ENCODE data around the gene SERTAD3.
A peak's percentile ranks its signal among the peaks of the same experiment; 100 is the strongest.
"Not testable (repeated sequence)": the region's sequence is repeated elsewhere in the genome, so short reads cannot be mapped to it uniquely, and the experiment has no call there.

Gene SERTAD3

DNA sequence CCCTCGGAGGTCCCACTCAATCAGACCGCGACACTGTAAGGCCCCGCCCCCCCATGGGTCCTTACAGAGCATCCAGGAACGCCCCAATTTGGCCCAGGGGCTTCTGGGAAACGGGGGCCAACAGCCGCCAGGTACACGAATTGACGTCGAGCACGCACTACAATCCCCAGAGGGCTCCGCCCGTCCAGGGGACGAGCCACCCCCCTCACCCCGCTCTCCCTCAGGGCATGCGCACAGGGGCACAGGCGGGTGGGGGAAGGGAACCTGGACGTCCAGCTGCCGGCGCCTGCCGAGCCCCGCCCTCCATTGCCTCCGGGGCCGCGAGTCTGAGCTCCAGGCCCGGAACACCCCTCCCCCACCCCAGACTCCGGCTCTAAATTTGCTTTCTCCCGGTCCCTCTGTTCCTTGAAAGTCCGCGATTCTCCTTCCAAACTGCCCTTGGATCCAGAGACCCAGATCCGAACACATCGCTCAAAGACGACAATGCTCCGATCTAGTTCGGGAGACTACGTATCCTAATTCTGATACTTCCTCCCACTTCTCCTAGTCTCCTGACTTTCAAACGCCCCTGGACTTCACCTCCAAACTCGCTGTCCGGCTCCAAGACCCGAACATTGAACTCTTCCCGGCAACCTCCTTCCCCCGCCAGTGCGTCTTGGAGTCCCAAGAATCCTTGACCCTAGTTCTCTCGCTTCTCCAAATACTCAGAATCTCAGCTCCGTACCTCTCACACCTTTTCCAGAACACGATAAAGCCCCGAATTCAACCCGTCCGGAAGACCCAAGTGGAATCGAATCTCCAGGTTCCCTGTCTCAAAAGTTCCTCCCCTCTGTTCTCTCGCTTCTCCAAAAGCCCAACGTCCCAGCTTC is 770 bp downstream of the SERTAD3 start:
- Mint-ChIP-seq H3K9me3 (no peaks in the 10 kb centered on the region), H3K27me3 (no peaks in the 10 kb centered on the region), H3K4me3 (peak overlapping the region; percentile 91 to 97), H3K27ac (peak overlapping the region; percentile 92 to 93), H3K4me1 (peaks cover 35% of the 10 kb centered on the region)
- peak; percentile 98 to 100 for DNase-seq
- peak; percentile 89 for ATAC-seq

- Mint-ChIP-seq H3K27ac (peak overlapping the region; percentile 68 to 86), H3K9me3 (no peaks in the 10 kb centered on the region), H3K4me3 (peak overlapping the region; percentile 91 to 97), H3K4me1 (peaks cover 35% of the 10 kb centered on the region), H3K27me3 (no peaks in the 10 kb centered on the region)
- no peak for DNase-seq
- no peak for ATAC-seq
Observed at GRCh38 chr19:40442328-40443130, 1.6 kb downstream of the SERTAD3 start.

GRCh38 chr19:40441719-40442253 is 2.3 kb downstream of the SERTAD3 start:
- H3K4me3 Mint-ChIP-seq, result peak overlapping the region; percentile 91 to 97
- peaks cover 35% of the 10 kb centered on the region for H3K4me1 Mint-ChIP-seq
- ATAC-seq, result no peak
- no peak overlapping the region for H3K27ac Mint-ChIP-seq
- no peak for DNase-seq
- no peaks in the 10 kb centered on the region for H3K9me3 Mint-ChIP-seq
- H3K27me3 Mint-ChIP-seq, result no peaks in the 10 kb centered on the region

DNA sequence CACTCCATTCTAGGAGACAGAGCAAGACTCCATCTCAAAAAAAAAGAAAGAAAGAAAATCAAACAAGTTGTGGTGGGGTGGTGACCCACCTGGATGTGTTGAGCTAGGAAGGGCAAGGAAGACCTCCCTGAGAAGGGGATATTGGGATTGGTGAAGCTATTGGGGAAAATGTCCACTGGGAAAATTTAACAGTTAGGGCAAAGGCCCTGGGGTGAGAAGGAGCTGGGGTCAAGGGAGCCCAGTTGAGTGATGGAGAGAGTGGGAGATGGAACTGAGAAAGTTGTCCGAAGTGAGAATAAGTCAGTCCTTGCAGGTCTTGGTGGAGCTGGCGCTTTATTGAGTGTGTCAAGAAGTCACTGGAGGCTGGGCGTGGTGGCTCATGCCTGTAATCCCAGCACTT is 5.9 kb downstream of the SERTAD3 start:
- Mint-ChIP-seq H3K27ac (no peak overlapping the region), H3K27me3 (no peaks in the 10 kb centered on the region), H3K4me3 (no peak overlapping the region), H3K4me1 (peaks cover 41% of the 10 kb centered on the region), H3K9me3 (no peaks in the 10 kb centered on the region)
- no peak for DNase-seq
- ATAC-seq, result no peak

DNA sequence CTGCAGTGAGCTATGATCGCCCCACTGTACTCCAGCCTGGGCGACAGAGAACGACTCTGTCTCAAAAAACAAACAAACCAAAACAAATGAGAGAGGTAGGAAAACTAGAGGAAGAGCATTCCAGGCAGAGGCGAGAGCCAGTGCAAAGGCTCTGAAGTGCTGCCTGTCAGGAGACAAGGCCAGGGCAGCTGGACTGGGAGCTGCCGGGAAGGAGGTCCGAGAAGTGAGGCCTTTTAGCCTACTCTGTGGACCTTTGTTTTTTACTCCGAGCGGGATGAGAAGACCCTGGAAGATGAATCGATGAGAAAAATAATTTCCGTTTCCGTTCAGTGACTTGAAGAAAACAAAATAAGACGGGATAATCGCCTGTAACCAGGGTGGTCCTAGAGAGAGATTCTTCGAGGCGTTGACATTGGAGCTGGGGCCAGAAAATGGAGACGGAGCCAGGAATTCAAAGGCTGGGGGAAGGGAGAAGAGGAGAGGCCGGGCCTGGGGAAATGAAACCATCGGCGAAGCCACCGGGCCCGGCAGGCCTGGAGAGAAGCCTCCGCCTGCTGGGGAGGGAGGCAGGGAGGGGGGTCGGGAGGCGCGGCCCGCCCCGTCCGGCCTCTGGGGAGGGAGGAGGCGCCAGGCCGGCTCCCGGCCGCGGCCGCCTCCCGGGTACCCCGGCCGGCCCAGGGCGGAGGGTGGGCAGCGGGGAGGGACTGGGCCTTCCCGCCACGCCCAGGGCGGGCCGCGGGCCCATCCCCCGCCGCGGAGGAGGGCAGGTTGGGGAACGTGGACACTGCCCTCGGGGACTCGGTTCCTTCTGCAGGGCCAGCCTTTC is 10.5 kb downstream of the SERTAD3 start:
- ATAC-seq (peak; percentile 91), DNase-seq (peak; percentile 44 to 62)
- H3K4me3 Mint-ChIP-seq, result peak overlapping the region; percentile 88 to 98
- H3K27ac Mint-ChIP-seq, result peak overlapping the region; percentile 99
- peaks cover 21% of the 10 kb centered on the region for H3K4me1 Mint-ChIP-seq
- H3K27me3 Mint-ChIP-seq, result no peaks in the 10 kb centered on the region
- H3K9me3 Mint-ChIP-seq, result no peaks in the 10 kb centered on the region

DNA sequence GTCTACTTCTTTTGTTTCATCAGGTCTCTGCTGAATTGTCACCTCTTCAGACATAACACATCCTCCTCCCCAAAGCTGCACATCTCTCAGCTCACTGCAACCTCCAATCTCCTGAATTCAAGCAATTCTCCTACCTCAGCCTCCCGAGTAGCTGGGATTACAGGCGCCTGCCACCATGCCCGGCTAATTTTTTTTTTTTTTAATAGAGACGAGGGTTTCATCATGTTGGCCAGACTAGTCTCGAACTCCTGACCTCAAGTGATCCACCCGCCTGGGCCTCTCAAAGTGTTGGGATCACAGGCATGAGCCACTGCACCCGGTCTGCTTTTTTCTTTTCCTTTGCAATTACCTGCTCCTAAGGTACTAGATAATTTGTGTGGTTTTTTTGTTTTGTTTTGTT is 11.4 kb downstream of the SERTAD3 start:
- not testable (repeated sequence) for H3K9me3 Mint-ChIP-seq, ATAC-seq, H3K27me3 Mint-ChIP-seq, DNase-seq
- Mint-ChIP-seq H3K4me1 (peaks cover 21% of the 10 kb centered on the region), H3K27ac (peak overlapping the region; percentile 99), H3K4me3 (peak overlapping the region; percentile 88 to 98)

- Mint-ChIP-seq H3K27me3 (no peaks in the 10 kb centered on the region), H3K4me3 (no peak overlapping the region), H3K27ac (no peak overlapping the region), H3K9me3 (no peaks in the 10 kb centered on the region), H3K4me1 (peaks cover 21% of the 10 kb centered on the region)
- ATAC-seq, result no peak
- DNase-seq, result no peak
Observed at GRCh38 chr19:40431698-40432097, 12.4 kb downstream of the SERTAD3 start.

GRCh38 chr19:40430242-40430641 is 13.9 kb downstream of the SERTAD3 start:
- not testable (repeated sequence) for ATAC-seq, H3K27ac Mint-ChIP-seq, H3K9me3 Mint-ChIP-seq, H3K4me3 Mint-ChIP-seq, H3K27me3 Mint-ChIP-seq, DNase-seq
- peaks cover 18% of the 10 kb centered on the region for H3K4me1 Mint-ChIP-seq

DNA sequence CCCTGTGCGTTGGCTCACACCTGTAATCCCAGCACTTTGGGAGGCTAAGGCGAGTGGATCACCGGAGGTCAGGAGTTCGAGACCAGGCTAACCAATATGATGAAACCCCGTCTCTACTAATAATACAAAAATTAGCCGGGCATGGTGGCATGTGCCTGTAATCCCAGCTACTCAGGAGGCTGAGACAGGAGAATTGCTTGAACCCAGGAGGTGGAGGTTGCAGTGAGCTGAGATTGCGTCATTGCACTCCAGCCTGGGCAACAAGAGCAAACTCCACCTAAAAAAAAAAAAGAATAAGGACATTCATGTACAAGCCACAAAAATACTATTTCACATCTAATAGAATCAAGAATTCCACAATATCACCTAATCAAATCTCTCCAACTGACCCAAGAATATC is 15.9 kb downstream of the SERTAD3 start:
- H3K27me3 Mint-ChIP-seq, ATAC-seq, H3K4me3 Mint-ChIP-seq: not testable (repeated sequence)

GRCh38 chr19:40425450-40426287 is 18.5 kb downstream of the SERTAD3 start, which contains the start of gene SERTAD1:
SERTAD1 (minus strand) TSS chr19:40425992; CDS start chr19:40423546, 2,446 bp downstream.
- ATAC-seq (peak; percentile 92), DNase-seq (peak; percentile 100)
- Mint-ChIP-seq H3K9me3 (no peaks in the 10 kb centered on the region), H3K4me1 (peaks cover 30% of the 10 kb centered on the region), H3K27ac (peak within 1 kb of the TSS; percentile 93 to 96), H3K27me3 (no peaks in the 10 kb centered on the region), H3K4me3 (peak within 1 kb of the TSS; percentile 89 to 95)

More for the DNA sequence above, 15.9 kb downstream of the SERTAD3 start:
- H3K27ac Mint-ChIP-seq, DNase-seq, H3K9me3 Mint-ChIP-seq: not testable (repeated sequence)
- H3K4me1 Mint-ChIP-seq, result peaks cover 18% of the 10 kb centered on the region

DNA sequence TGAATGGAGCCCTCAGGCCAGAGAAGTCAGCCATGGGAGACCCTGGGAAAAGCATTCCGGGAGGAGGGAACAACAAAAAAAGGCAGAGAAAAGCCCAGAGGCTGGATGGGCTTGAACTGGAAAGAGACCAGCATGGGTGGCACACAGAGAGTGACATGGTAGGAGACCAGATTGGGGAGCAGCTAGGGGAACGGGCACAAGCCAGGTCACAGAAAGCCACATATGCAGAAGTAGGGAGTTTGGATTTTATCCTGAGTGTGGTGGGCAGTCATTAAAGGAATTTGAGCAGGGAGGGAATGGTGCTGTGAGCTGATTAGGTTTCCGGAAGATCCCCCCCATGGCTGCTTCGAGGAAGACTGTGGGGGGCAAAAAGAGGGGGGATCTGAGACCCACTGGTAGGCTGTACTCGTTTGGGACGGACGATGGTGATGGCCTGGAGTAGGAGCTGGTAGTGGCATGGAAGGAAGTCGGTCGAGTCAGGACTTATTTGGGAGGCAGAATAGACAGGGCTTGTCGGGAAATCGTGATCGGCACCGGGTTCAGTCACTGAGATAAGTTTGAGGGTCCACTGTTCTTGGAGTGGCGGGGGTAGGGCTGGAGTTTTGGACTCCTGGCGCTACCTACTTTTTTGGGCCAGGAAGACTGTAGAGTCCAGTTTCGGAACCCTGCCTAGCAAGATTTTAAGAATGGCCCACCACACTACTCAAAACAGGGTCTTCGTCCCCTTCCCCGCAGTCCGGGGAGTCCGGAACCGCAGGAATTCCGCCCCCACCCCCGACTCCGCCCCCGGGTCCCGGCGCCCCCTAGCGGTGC is 19.3 kb downstream of the SERTAD3 start:
- H3K27ac Mint-ChIP-seq, result peak overlapping the region; percentile 93 to 96
- peaks cover 30% of the 10 kb centered on the region for H3K4me1 Mint-ChIP-seq
- H3K4me3 Mint-ChIP-seq, result peak overlapping the region; percentile 89 to 95
- H3K9me3 Mint-ChIP-seq, result no peaks in the 10 kb centered on the region
- no peak for ATAC-seq
- no peaks in the 10 kb centered on the region for H3K27me3 Mint-ChIP-seq
- no peak for DNase-seq

- no peak for DNase-seq
- ATAC-seq, result no peak
- H3K4me3 Mint-ChIP-seq, result peak overlapping the region; percentile 14 to 89
- no peaks in the 10 kb centered on the region for H3K27me3 Mint-ChIP-seq
- peaks cover 30% of the 10 kb centered on the region for H3K4me1 Mint-ChIP-seq
- no peaks in the 10 kb centered on the region for H3K9me3 Mint-ChIP-seq
- H3K27ac Mint-ChIP-seq, result no peak overlapping the region
Observed at GRCh38 chr19:40423938-40424337, 20.2 kb downstream of the SERTAD3 start.

- Mint-ChIP-seq H3K9me3 (no peaks in the 10 kb centered on the region), H3K27ac (peak overlapping the region in 1 of 2 donors; percentile 88), H3K4me3 (peak overlapping the region in 1 of 2 donors; percentile 30), H3K27me3 (no peaks in the 10 kb centered on the region), H3K4me1 (peaks cover 30% of the 10 kb centered on the region)
- DNase-seq (no peak), ATAC-seq (no peak)
Observed at GRCh38 chr19:40422748-40423566, 21.2 kb downstream of the SERTAD3 start.

Measured in stimulated activated naive CD8-positive, alpha-beta T cell treated with anti-CD3 and anti-CD28 coated beads, Interleukin-15, amount 100 ng/mL, for 72 hours (primary cell).